ENCODE measurements around the gene PPIL6.
"Not testable (repeated sequence)": the region's sequence is repeated elsewhere in the genome, so short reads cannot be mapped to it uniquely, and the experiment has no call there.

PPIL6 gene

DNA sequence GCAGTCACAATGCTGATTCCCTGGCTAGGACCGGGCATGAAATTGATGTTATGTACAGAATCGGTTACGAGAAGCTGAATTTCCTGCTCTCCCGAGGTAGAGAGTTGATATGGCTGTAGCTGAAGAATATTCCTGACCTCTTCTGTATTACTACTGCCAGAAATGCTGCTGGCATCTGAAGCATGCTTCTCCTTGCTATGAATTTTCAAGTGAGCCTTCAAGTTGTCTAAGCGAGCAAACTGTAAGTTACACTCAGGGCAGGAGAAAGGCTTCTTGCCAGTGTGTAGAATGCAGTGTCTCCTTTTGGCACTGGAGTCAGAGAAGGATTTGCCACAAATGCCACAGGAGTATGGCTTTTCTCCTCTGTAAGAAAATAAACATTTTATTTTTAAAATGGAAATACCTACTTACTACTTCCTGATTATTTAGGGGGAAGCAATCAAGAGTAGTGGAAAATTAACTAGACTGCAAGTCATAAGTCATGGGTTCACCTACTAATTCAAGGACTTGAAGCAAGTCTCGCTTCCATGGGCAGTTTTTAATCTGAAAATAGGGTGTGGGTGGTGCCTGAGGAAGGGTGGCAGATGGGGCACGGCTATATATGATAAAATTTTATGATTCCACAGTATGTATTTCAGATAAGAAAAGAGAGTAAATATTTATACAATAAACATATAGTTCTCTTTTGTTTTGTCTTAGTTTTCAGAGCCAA is 25.9 kb upstream of the PPIL6 start:
- DNase-seq (ENCODE audit: low spot score): no peak

DNA sequence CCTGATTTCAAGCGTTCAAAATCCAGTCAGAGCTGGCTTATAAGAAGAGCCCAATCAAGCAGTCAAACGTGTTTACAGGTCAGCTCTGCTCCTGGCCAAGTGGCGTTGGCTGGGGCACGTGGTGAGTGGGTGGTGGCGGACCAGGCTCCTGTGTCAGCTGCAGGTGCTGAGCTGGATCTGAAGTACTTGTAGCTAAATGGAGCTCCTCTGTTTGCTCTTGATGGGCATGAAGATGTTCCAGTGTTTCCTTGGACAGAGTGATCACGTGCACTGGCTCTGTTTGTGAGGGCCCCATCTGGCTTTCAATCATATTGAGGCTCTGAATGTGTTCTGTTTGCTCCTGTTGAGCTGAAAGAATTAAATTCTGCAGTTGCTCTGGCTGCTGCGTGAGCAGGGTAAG is 25.3 kb upstream of the PPIL6 start:
- DNase-seq (ENCODE audit: low spot score): no peak

DNA sequence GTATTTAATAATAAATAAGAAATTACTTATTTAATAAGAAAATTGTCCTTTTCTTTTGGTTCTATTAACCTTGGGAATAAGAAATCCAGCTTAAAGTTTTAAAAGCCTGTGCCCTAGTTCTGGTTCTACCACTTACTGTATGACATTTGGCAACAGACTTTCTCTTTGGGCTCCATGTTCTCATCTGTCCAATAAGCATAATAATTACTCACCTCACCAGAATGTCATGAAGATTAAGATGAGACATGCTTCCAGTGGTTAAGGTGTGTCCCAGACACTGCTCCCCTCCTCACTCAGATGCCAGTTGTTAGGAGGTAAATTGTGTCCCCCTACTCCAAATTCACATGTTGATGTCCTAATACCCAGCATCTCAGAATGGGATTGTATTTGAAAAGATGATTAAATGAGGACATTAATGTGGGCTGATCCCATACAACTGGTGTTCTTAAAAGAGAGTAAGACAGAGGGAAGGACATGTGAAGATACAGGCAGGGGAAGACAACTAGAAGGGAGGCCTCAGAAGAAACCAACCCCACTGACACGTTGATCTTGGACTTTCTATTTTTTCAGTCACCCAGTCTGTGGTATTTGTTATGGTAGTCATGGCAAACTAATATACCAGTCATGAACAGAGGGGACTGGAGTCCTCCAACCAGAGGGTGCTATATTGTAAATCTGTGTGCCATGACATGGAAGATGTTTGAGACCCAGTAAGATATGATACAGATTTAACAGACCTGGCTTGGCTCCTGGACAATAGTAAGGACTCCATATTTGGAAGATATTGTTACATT is 21.5 kb upstream of the PPIL6 start:
- DNase-seq (ENCODE audit: low spot score): no peak

DNA sequence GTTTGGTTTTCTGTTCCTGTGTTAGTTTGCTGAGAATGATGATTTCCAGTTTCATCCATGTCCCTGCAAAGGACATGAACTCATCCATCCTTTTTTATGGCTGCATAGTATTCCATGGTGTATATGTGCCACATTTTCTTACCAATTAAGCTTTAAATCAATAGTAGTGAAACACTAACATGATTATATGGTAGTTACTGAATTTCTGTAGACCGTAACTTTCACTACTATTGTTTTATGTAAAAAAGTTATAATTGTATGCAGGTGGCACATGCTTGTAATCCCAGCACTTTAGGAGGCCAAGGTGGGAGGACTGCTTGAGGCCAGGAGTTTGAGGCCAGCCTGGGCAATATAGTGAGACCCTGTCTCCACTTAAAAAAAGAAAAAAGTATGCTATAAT is 20.8 kb upstream of the PPIL6 start:
- DNase-seq (ENCODE audit: low spot score): not testable (repeated sequence)

GRCh38 chr6:109460161-109460829 is 19.9 kb upstream of the PPIL6 start:
- no peak for DNase-seq (ENCODE audit: low spot score)

- no peak for DNase-seq (ENCODE audit: low spot score)
These were observed 18.5 kb upstream of the PPIL6 start for GRCh38 chr6:109458774-109459531.

DNA sequence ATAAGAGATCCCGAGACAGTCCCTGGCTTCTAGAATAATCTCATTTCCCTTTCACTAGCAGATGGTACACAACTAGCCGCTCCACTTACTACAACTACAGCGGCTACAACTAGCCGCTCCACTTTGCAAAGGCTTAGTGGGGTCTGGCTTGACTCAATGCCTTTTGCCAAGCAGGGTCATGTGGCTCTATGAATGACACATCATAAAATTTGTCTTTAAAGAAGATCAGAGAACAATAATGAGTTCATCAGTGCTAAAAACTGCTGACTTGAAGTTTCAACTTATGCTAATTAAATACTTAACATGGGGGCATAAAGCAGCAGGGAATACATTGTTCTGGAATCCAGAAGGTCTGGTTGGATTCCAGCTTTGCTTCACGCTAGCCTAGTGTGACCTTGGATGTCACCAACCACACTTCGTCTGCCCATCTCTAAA is 17.2 kb upstream of the PPIL6 start:
- DNase-seq (ENCODE audit: low spot score): no peak

- peak; percentile 60 for DNase-seq (ENCODE audit: low spot score)
These were observed 16.5 kb upstream of the PPIL6 start for GRCh38 chr6:109456710-109457561.

DNA sequence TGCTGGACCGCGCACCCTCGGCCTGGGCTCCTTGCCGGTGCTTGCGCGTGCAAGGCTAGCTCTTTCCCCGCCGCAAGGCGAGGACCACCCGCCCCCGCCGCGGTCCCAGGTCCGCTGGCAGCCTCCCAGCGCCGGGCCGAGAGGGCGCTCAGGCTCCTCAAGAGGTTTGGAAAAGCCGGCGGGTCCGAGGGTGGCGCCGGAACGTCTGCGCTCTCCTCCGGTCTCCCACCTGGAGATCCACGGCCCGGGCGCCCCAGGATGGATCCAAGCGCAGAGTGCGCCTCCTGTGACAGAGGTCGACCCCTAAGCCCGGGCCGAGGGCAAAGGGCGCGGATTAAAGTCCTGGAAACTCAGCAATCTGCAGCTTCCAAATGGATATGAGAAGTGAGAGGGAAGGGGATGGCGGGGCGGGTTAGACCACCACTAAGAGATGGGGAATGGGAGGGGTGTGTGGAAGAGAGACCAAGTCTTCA is 15.7 kb upstream of the PPIL6 start:
- no peak for DNase-seq (ENCODE audit: low spot score)

GRCh38 chr6:109455437-109456110 is 15.1 kb upstream of the PPIL6 start, which contains the start of gene MICAL1:
TSS of gene MICAL1 (minus strand) at chr6:109455772. CDS start at chr6:109454196, 1,576 bp downstream.
- peak; percentile 71 for DNase-seq (ENCODE audit: low spot score)

DNA sequence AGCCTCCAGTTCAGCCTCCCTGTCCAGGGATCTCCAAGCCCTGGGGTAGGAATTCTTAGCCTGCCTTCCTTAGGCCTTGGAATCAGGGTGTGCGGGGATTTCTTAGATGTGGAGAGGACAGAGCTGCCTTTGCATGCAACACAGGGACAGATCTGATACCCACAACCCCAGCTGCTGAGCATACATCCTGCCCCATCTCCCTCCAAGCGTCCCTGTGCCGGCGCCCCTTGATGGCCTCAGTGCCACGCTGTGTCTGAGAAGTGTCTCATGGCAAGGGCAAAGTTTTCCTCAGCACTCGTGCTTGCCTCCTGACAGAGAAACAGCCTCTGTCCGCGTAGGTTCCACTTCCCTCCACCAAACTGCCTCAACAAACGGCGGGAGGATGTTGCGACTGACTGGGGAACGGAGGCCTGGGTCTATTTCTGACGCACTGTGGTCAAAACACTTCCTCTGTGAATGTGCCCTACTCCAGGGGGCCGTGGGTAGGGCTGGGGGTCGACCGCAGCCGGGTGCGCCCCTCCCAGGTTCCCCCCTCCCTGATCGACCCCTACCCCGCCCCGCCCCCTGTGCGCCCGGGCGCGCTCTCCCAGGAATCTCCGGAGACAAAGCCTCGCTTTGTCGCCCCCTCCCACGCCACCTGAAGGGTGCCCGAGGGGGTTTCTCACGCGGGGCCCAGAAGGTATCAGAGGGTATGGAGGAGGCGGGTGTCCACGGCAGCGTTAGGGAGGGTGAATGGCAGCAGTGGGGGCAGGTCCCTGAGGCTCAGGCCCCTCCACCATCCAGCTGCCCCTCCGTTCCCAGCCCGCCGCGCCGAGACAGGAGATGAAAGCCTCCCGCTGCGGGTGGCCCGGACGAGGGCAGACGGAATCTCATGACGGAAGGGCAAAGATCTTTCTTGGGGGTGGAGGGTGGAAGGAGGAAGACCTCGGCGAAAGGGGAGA is 14.3 kb upstream of the PPIL6 start:
- DNase-seq (ENCODE audit: low spot score): no peak

DNA sequence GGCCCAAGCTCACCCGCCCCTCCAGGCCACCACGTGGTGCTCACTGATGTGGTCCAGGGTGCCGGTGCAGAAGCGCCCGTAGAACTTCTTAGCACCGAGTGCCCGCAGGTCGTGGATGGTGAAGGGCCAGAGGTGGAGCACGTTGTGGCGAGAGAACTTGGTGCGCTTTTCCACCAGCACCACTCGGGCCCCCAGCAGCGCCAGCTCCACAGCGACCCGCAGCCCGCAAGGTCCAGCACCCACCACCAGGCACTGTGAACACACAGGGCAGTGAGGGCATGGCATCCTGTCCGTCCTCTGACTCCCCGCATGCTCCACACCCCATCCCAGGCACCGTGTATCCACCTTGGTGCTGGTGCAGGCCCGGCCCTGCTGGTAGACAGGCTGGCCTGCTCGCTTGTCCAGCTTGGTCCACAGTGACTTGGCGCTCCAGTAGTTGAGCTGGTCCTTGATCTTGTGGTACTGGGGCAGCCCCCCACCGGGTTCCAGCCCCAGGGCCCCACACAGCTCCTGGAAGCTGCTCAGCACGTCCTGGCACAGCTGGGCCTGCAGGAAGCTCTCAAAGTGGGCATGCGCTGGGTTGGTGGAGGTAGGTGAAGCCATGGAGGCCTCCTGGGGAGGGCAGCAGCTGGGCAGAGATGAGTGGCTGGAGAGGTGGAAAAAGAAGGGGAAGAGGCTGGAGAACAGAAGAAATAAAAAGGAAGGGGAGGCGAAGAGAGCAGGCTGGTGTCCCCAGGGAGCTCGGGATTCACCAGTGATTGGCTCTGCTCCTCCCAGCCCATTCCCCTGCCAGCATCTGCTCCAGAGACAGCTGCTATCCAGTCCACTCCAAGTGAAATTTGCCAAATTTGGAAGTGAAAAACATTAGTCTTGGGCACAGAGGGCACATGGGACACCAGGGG is 13.4 kb upstream of the PPIL6 start:
- no peak for DNase-seq (ENCODE audit: low spot score)

- no peak for DNase-seq (ENCODE audit: low spot score)
These were observed 12.7 kb upstream of the PPIL6 start for GRCh38 chr6:109453156-109453555.

GRCh38 chr6:109452181-109452580 is 11.8 kb upstream of the PPIL6 start:
- DNase-seq (ENCODE audit: low spot score): no peak

- DNase-seq (ENCODE audit: low spot score): no peak
These were observed 10.9 kb upstream of the PPIL6 start for GRCh38 chr6:109451376-109451775.

DNA sequence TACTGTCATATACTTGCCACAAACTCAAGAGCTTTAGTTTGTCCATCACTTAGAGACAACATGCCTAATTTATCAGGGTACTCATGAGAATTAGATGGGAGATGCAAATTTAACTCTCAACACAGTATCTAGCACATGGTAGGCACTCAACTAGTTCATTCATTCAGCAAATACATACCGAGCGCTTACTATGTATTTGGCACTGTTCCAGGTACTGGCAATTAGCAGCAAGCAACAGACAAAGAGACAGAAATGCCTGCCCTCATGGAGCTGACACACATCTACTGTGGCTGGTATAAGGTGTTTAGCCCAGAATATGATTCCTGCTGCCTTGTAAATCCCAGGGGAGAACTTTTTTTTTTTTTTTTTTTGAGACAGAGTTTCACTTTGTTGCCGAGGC is 10.4 kb upstream of the PPIL6 start:
- DNase-seq (ENCODE audit: low spot score): no peak

- no peak for DNase-seq (ENCODE audit: low spot score)
These were observed 9.6 kb upstream of the PPIL6 start for GRCh38 chr6:109449795-109450673.
